ENCODE measurements around the gene ADGRF5. TPM values are rescaled to one million over a fixed set of nuclear protein-coding genes. Genes with fewer than 3 reads are reported as not detected.

Gene ADGRF5
- total and polyA plus RNA-seq, 10 of the 15 experiments (the other 5 are each of a cell fraction or from before 2014, with no cell fraction given): 0.01 to 0.13 TPM; not detected in 8

- POLR2A ChIA-PET: interaction anchor here (0.7 kb wide), 2 partner anchors 161 to 203 kb away, joined by 3 read pairs; no protein-coding TSS in a partner anchor
- Histone ChIP-seq H3K4me1 (ENCODE audit: control insufficient read depth, insufficient read depth, low read length) (no peaks in the 10 kb centered on the region), H4K20me1 (ENCODE audit: control insufficient read depth, insufficient read depth) (no peaks in the 10 kb centered on the region), H3K27ac (ENCODE audit: control insufficient read depth, insufficient read depth) (no peak overlapping the region), H2AFZ (ENCODE audit: control insufficient read depth, low read depth, low read length) (no peak overlapping the region), H3K4me3 (no peak overlapping the region), H3K79me2 (ENCODE audit: control insufficient read depth, insufficient read depth, low read length) (no peaks in the 10 kb centered on the region), H3K36me3 (ENCODE audit: control insufficient read depth in 2 of 2, insufficient read depth in 2 of 2, low read length in 1 of 2) (no peaks in the 10 kb centered on the region), H3K9me3 (replicated peaks; ENCODE audit: control insufficient read depth, insufficient read depth, low read length) (no peaks in the 10 kb centered on the region), H3K4me2 (ENCODE audit: control insufficient read depth, insufficient read depth) (no peak overlapping the region), H3K27me3 (replicated peaks in 1 of 2; ENCODE audit: control insufficient read depth in 2 of 2, insufficient read depth in 2 of 2, low read length in 1 of 2) (no peaks in the 10 kb centered on the region), H3K9ac (ENCODE audit: control insufficient read depth, insufficient read depth, low read length) (no peak overlapping the region)
- DNase-seq (ENCODE audit: low read depth, low spot score) (no peak), FAIRE-seq (no peak), ATAC-seq (no peak)
- SMC1A ChIA-PET (ENCODE audit: uncharacterized antibody, unreplicated experiment): no interaction called here
- CTCF ChIA-PET: no interaction called here
- intact Hi-C loops (cut with micrococcal nuclease; ENCODE audit: unreplicated experiment): no loop called here
- 18% methylated on average over 2 of the region's 2 CpGs for WGBS (ENCODE audit: insufficient coverage, insufficient replicate concordance, low lambda C conversion rate, missing lambda C conversion rate)
- BruUV-seq (replicated peaks): no TSS peak
- in situ Hi-C loops (cut with MboI): no loop called here
- RAD21 ChIA-PET (ENCODE audit: unreplicated experiment): no interaction called here
- no peak for TF ChIP-seq POU2F2 (IDR thresholded peaks at IDR 0.05; ENCODE audit: borderline replicate concordance, low read depth, low read length)
- no peak for TF ChIP-seq CUX1 (IDR thresholded peaks at IDR 0.05; ENCODE audit: insufficient replicate concordance, low read depth, low read length)
- no peak for TF ChIP-seq ZNF622 (IDR thresholded peaks at IDR 0.05)
- no peak for TF ChIP-seq CHD1 (IDR thresholded peaks at IDR 0.05; ENCODE audit: low read depth, low read length)
Observed at GRCh38 chr6:46909371-46909770, 12.4 kb downstream of the ADGRF5 start.

Measured in GM12878 (cell line).